GM21786 (cell line): ENCODE measurements around the gene AAMDC.

Experiments
- ATAC-seq: cut with Tn5 transposase; IDR thresholded peaks from one replicate; pipeline ENCODE4 v1.9.1; 2021; ENCODE audit not compliant: unreplicated experiment

Gene AAMDC

GRCh38 chr11:77820565-77821348 lies at the start of gene AAMDC, which contains the start of gene RSF1:
Gene AAMDC (plus strand): TSS chr11:77821144. CDS start chr11:77842497, 21,353 bp downstream.
Gene RSF1 (minus strand): TSS chr11:77820722. CDS start chr11:77820714, 8 bp downstream.
- peak; percentile 82 for ATAC-seq

- ATAC-seq, result no peak
Observed at GRCh38 chr11:77775936-77776335, 45.0 kb upstream of the AAMDC start.

GRCh38 chr11:77776455-77776854 lies 44.5 kb upstream of the AAMDC start:
- no peak for ATAC-seq

- no peak for ATAC-seq
Observed at GRCh38 chr11:77778118-77778517, 42.8 kb upstream of the AAMDC start.

- no peak for ATAC-seq
Observed at GRCh38 chr11:77778549-77778948, 42.4 kb upstream of the AAMDC start.

GRCh38 chr11:77779935-77780334 lies 41.0 kb upstream of the AAMDC start:
- no peak for ATAC-seq

GRCh38 chr11:77783025-77783424 lies 37.9 kb upstream of the AAMDC start:
- no peak for ATAC-seq

- no peak for ATAC-seq
Observed at GRCh38 chr11:77784572-77784971, 36.4 kb upstream of the AAMDC start.

GRCh38 chr11:77789061-77789730 lies 31.7 kb upstream of the AAMDC start:
- no peak for ATAC-seq

- ATAC-seq, result no peak
Observed at GRCh38 chr11:77789731-77790476, 31.0 kb upstream of the AAMDC start.

- ATAC-seq, result no peak
Observed at GRCh38 chr11:77791301-77791700, 29.6 kb upstream of the AAMDC start.

- ATAC-seq, result no peak
Observed at GRCh38 chr11:77793972-77794371, 27.0 kb upstream of the AAMDC start.

- ATAC-seq, result no peak
Observed at GRCh38 chr11:77799338-77799737, 21.6 kb upstream of the AAMDC start.

- ATAC-seq, result no peak
Observed at GRCh38 chr11:77800449-77800848, 20.5 kb upstream of the AAMDC start.

- ATAC-seq, result no peak
Observed at GRCh38 chr11:77801477-77801876, 19.5 kb upstream of the AAMDC start.

GRCh38 chr11:77806415-77806814 lies 14.5 kb upstream of the AAMDC start:
- no peak for ATAC-seq

- no peak for ATAC-seq
Observed at GRCh38 chr11:77806993-77807392, 14.0 kb upstream of the AAMDC start.

- no peak for ATAC-seq
Observed at GRCh38 chr11:77813256-77813655, 7.7 kb upstream of the AAMDC start.

- ATAC-seq, result no peak
Observed at GRCh38 chr11:77814848-77815247, 6.1 kb upstream of the AAMDC start.

GRCh38 chr11:77815459-77815858 lies 5.5 kb upstream of the AAMDC start:
- no peak for ATAC-seq

- peak; percentile 59 for ATAC-seq
Observed at GRCh38 chr11:77819411-77819920, 1.5 kb upstream of the AAMDC start.
